Measurements from ENCODE around the gene AP3D1. TPM values are rescaled to one million over a fixed set of nuclear protein-coding genes. Genes with fewer than 3 reads are reported as not detected.

The AP3D1 gene
- total and polyA plus RNA-seq, 9 donors, result 36.7 to 102 (median 70.2) TPM

- 88 to 91% (median 89%) methylated on average over 9 of the region's 9 CpGs for WGBS, 3 donors
- H3K9me3 ChIP-seq, result no peaks in the 10 kb centered on the region
- TF ChIP-seq POLR2A (IDR thresholded peaks at IDR 0.05), result no peak
- TF ChIP-seq, protein P1, sequence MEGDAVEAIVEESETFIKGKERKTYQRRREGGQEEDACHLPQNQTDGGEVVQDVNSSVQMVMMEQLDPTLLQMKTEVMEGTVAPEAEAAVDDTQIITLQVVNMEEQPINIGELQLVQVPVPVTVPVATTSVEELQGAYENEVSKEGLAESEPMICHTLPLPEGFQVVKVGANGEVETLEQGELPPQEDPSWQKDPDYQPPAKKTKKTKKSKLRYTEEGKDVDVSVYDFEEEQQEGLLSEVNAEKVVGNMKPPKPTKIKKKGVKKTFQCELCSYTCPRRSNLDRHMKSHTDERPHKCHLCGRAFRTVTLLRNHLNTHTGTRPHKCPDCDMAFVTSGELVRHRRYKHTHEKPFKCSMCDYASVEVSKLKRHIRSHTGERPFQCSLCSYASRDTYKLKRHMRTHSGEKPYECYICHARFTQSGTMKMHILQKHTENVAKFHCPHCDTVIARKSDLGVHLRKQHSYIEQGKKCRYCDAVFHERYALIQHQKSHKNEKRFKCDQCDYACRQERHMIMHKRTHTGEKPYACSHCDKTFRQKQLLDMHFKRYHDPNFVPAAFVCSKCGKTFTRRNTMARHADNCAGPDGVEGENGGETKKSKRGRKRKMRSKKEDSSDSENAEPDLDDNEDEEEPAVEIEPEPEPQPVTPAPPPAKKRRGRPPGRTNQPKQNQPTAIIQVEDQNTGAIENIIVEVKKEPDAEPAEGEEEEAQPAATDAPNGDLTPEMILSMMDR (IDR thresholded peaks at IDR 0.05), result no peak
- TF ChIP-seq EP300 (IDR thresholded peaks at IDR 0.05), result no peak
- H3K27me3 ChIP-seq, result no peaks in the 10 kb centered on the region
- no peaks in the 10 kb centered on the region for H3K4me1 ChIP-seq (ENCODE audit: insufficient read depth)
- no peak overlapping the region for H3K4me3 ChIP-seq
- intact Hi-C loops (cut with DNase I), result no loop called here
- DNase-seq, result no peak
- H3K27ac ChIP-seq, result no peak overlapping the region
- H3K36me3 ChIP-seq, result no peaks in the 10 kb centered on the region
Measured at GRCh38 chr19:2114218-2114617, 37.1 kb downstream of the AP3D1 start.

DNA sequence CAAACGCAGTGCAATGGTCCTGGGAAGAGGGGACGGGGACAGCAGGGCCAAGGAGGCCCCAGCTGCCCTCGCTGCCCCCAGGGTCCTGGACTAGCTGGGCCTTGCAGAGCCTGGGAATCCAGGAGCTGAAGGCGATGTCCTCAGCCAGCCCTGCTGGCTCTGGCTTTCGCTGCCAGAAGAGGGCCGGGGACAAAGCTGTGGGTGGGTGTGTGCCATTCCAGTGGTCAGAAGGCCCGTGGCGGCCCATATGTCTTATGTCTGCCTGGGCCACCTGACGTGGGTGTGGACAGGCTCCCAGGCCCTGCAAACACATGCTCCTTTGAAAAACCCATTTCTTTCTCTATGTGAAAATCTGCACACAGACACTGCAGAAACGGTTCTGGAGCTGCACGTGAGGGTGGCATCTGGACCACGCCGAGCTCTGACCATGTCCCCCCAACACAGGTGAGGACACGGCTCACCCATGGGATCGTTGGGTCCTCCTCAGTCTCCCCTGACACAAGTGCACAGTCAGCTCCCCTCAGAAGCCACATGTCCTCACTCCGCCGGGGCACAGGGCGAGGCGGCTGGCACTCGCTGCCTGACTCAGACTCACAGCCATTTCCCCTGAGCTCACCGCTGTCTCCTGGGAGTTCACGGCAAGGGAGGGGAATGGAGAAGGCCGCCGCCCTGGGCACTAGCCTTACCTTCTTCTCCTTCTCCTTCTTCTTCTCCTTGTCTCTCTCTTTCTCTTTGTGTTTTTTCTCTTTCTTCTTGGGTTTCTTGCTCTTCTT lies 37.7 kb downstream of the AP3D1 start:
- intact Hi-C loops (cut with DNase I), result no loop called here
- no peak for TF ChIP-seq EP300 (IDR thresholded peaks at IDR 0.05)
- TF ChIP-seq, protein P1 (IDR thresholded peaks at IDR 0.05), result no peak
- no peak for TF ChIP-seq POLR2A (IDR thresholded peaks at IDR 0.05)
- no peaks in the 10 kb centered on the region for H3K36me3 ChIP-seq
- 87 to 89% (median 88%) methylated on average over 24 of the region's 24 CpGs for WGBS, 3 donors
- no peaks in the 10 kb centered on the region for H3K27me3 ChIP-seq
- no peaks in the 10 kb centered on the region for H3K9me3 ChIP-seq
- no peak overlapping the region for H3K4me3 ChIP-seq
- no peak for DNase-seq
- no peak overlapping the region for H3K27ac ChIP-seq
- H3K4me1 ChIP-seq (ENCODE audit: insufficient read depth), result no peaks in the 10 kb centered on the region

- DNase-seq, result no peak
- no peak for TF ChIP-seq EP300 (IDR thresholded peaks at IDR 0.05)
- no peak for TF ChIP-seq POLR2A (IDR thresholded peaks at IDR 0.05)
- TF ChIP-seq, protein P1 (IDR thresholded peaks at IDR 0.05), result no peak
- H3K9me3 ChIP-seq, result no peaks in the 10 kb centered on the region
- 82 to 83% (median 83%) methylated on average over 23 of the region's 23 CpGs for WGBS, 3 donors
- intact Hi-C loops (cut with DNase I), result no loop called here
- H3K36me3 ChIP-seq, result no peaks in the 10 kb centered on the region
- no peak overlapping the region for H3K27ac ChIP-seq
- H3K4me1 ChIP-seq (ENCODE audit: insufficient read depth), result no peaks in the 10 kb centered on the region
- H3K4me3 ChIP-seq, result no peak overlapping the region
- H3K27me3 ChIP-seq, result no peaks in the 10 kb centered on the region
Measured at GRCh38 chr19:2112516-2113320, 38.6 kb downstream of the AP3D1 start.

DNA sequence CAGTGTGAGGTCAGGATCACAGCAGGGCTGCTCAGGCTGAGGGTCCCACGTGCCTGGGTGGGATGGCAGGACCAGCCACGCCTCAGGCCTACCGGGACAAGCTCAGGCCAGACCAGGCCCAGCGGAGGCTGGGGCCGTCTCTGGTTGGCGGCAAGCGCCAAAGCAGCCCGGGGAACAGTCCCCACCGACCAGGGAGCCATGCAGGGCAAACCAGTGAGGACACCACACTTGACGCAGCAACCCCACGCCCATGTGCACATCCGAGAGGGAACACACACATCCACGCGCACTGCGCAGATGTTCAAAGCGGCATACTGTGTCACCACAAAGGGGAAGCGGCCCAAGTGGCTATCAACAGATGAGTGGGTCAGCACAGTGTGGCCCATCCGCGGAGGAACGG lies 39.5 kb downstream of the AP3D1 start:
- no peak overlapping the region for H3K27ac ChIP-seq
- WGBS, 3 donors, result 88 to 92% (median 90%) methylated on average over 18 to 20 of the region's 20 CpGs
- no peaks in the 10 kb centered on the region for H3K36me3 ChIP-seq
- H3K27me3 ChIP-seq, result no peaks in the 10 kb centered on the region
- intact Hi-C loops (cut with DNase I), result no loop called here
- no peaks in the 10 kb centered on the region for H3K4me1 ChIP-seq (ENCODE audit: insufficient read depth)
- TF ChIP-seq, protein P1 (IDR thresholded peaks at IDR 0.05), result no peak
- TF ChIP-seq POLR2A (IDR thresholded peaks at IDR 0.05) (no peak), EP300 (IDR thresholded peaks at IDR 0.05) (no peak)
- H3K9me3 ChIP-seq, result no peaks in the 10 kb centered on the region
- DNase-seq, result no peak
- no peak overlapping the region for H3K4me3 ChIP-seq

Data from ovary (tissue), 9 donors.